ENCODE results near the gene EFNA1.

DNA sequence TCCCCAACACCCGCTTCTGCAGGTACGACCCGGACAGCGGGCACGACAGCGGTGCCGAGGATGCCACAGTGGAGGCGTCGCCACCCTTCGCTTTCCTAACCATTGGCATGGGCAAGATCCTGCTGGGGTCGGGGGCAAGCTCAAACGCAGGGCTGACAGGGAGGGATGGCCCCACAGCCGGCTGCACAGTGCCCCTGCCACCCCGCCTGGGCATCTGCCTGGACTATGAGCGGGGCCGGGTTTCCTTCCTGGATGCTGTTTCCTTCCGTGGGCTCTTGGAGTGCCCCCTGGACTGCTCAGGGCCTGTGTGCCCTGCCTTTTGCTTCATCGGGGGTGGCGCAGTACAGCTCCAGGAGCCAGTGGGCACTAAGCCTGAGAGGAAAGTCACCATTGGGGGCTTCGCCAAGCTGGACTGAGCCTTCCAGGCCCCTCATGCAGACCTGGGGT, 56.1 kb downstream of the EFNA1 start:
- TF ChIP-seq POLR2AphosphoS5 (IDR thresholded peaks at IDR 0.05; ENCODE audit: borderline replicate concordance, low read depth, low read length), result no peak
- no peak for TF ChIP-seq EZH2 (IDR thresholded peaks at IDR 0.05)
- no peak for TF ChIP-seq FOXP2 (optimal IDR thresholded peaks at IDR 0.05; ENCODE audit: control extremely low read depth, extremely low read length, insufficient read depth)

All from SK-N-MC (cell line).